Nephron progenitor cell (in vitro differentiated cells): ENCODE data around the gene DGKI.

ENCODE experiments used
- DNase-seq: peaks from one replicate; pipeline ENCODE4 v3.0.0; 2021
- H3K27ac Mint-ChIP-seq: 2 replicates; pipeline ENCODE4 v1.8.0; 2021; ENCODE audit warnings: mild to moderate bottlenecking, moderate library complexity, mixed read lengths
- H3K27me3 Mint-ChIP-seq: 2 replicates; pipeline ENCODE4 v1.8.0; 2021; ENCODE audit warnings: mild to moderate bottlenecking, low read depth, mixed read lengths; ENCODE audit not compliant: poor library complexity
- H3K36me3 Mint-ChIP-seq: 2 replicates; pipeline ENCODE4 v1.8.0; 2021; ENCODE audit warnings: low read depth, mixed read lengths
- H3K4me1 Mint-ChIP-seq: 2 replicates; pipeline ENCODE4 v1.8.0; 2021; ENCODE audit warnings: mixed read lengths
- H3K4me3 Mint-ChIP-seq: 2 replicates; pipeline ENCODE4 v1.8.0; 2021; ENCODE audit warnings: mild to moderate bottlenecking, moderate library complexity, mixed read lengths
- H3K9me3 Mint-ChIP-seq: 2 replicates; pipeline ENCODE4 v1.8.0; 2021; ENCODE audit warnings: mild to moderate bottlenecking, moderate library complexity, mixed read lengths
- TF ChIP-seq, protein P1 (sequence below): fragments of 200-600 bp; sonication (generic); IDR thresholded peaks from 2 replicates; pipeline ENCODE4 v1.5.0; 2021; ENCODE audit warnings: antibody characterized with exemption

The DGKI gene

DNA sequence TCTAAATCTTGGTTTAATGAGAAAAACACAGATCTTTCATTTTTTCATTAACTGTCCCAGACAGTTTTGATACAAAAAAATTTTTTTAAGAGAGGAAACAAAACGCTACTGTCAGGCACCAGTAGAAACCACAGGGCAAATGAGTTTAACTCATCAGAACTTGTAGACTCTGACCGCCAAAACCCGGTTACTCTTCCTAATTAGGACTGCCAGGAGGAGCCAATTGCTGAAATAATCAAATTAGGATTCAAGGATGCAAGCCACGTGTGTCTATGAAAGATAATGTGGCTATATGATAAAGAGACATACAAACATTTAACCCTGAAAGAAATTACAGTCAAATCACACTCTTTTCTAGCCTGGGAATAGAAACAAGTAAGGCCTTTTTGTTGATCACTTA lies 154.4 kb downstream of the DGKI start:
- Mint-ChIP-seq H3K9me3 (no peaks in the 10 kb centered on the region), H3K27me3 (no peaks in the 10 kb centered on the region), H3K4me3 (no peak overlapping the region), H3K4me1 (peaks cover 11% of the 10 kb centered on the region), H3K27ac (no peak overlapping the region), H3K36me3 (no peaks in the 10 kb centered on the region)
- no peak for DNase-seq
- TF ChIP-seq, protein P1, sequence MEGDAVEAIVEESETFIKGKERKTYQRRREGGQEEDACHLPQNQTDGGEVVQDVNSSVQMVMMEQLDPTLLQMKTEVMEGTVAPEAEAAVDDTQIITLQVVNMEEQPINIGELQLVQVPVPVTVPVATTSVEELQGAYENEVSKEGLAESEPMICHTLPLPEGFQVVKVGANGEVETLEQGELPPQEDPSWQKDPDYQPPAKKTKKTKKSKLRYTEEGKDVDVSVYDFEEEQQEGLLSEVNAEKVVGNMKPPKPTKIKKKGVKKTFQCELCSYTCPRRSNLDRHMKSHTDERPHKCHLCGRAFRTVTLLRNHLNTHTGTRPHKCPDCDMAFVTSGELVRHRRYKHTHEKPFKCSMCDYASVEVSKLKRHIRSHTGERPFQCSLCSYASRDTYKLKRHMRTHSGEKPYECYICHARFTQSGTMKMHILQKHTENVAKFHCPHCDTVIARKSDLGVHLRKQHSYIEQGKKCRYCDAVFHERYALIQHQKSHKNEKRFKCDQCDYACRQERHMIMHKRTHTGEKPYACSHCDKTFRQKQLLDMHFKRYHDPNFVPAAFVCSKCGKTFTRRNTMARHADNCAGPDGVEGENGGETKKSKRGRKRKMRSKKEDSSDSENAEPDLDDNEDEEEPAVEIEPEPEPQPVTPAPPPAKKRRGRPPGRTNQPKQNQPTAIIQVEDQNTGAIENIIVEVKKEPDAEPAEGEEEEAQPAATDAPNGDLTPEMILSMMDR: no peak

GRCh38 chr7:137691566-137691965 lies 155.2 kb downstream of the DGKI start:
- Mint-ChIP-seq H3K27ac (no peak overlapping the region), H3K4me1 (peaks cover 10% of the 10 kb centered on the region), H3K27me3 (no peaks in the 10 kb centered on the region), H3K9me3 (no peaks in the 10 kb centered on the region), H3K4me3 (no peak overlapping the region), H3K36me3 (no peaks in the 10 kb centered on the region)
- TF ChIP-seq, protein P1: no peak
- DNase-seq: no peak

DNA sequence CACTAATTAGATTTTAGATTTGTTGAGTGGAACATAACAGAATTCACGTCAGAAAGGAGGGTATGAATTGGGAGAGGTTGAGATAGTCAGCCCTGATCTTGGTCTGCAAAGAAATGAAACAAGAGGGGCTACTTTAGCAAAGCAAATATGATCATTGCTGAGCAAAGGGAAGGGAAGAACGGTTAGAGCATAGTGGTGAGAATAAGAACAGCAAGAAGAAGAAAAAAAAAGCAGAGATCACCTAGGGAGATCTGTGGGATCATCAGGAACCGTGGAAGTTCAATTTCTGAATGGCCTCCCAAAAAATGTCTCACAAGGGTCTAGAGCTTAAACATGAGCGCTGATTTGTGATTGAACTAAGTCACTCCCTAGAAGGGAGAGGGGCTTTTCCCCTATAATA lies 156.1 kb downstream of the DGKI start:
- DNase-seq: no peak
- H3K4me1 Mint-ChIP-seq: peaks cover under 1% of the 10 kb centered on the region
- TF ChIP-seq, protein P1: no peak
- no peak overlapping the region for H3K4me3 Mint-ChIP-seq
- no peaks in the 10 kb centered on the region for H3K36me3 Mint-ChIP-seq
- no peaks in the 10 kb centered on the region for H3K27me3 Mint-ChIP-seq
- H3K27ac Mint-ChIP-seq: no peak overlapping the region
- H3K9me3 Mint-ChIP-seq: no peaks in the 10 kb centered on the region

- DNase-seq: no peak
- H3K9me3 Mint-ChIP-seq: no peaks in the 10 kb centered on the region
- no peak overlapping the region for H3K4me3 Mint-ChIP-seq
- H3K36me3 Mint-ChIP-seq: no peaks in the 10 kb centered on the region
- peaks cover 5% of the 10 kb centered on the region for H3K27me3 Mint-ChIP-seq
- no peaks in the 10 kb centered on the region for H3K4me1 Mint-ChIP-seq
- TF ChIP-seq, protein P1: no peak
- H3K27ac Mint-ChIP-seq: no peak overlapping the region
Measured at GRCh38 chr7:137689761-137690160, 157.0 kb downstream of the DGKI start.

GRCh38 chr7:137687556-137688265 lies 159.1 kb downstream of the DGKI start:
- TF ChIP-seq, protein P1: no peak
- H3K27ac Mint-ChIP-seq: no peak overlapping the region
- no peak for DNase-seq
- H3K36me3 Mint-ChIP-seq: no peaks in the 10 kb centered on the region
- no peak overlapping the region for H3K4me3 Mint-ChIP-seq
- H3K4me1 Mint-ChIP-seq: no peaks in the 10 kb centered on the region
- H3K27me3 Mint-ChIP-seq: peaks cover 8% of the 10 kb centered on the region
- H3K9me3 Mint-ChIP-seq: no peaks in the 10 kb centered on the region
